Mesenchymal stem cell (in vitro differentiated cells and primary cell): ENCODE measurements around the gene EFCAB6.

Experiments used
- DNase-seq: peaks from one replicate; pipeline ENCODE4 v3.0.0-alpha.2; 2013
- H2AFZ ChIP-seq: one replicate; pipeline ENCODE4 v1.6.1; 2013; ENCODE audit warnings: low read depth, mild to moderate bottlenecking, control low read depth, inconsistent platforms, low read length, moderate library complexity
- H2AK5ac ChIP-seq: 2 replicates; pipeline ENCODE4 v1.6.1; 2013; ENCODE audit warnings: low read length, moderate library complexity, mild to moderate bottlenecking, inconsistent platforms; ENCODE audit not compliant: severe bottlenecking
- H2BK120ac ChIP-seq: one replicate; pipeline ENCODE4 v1.6.1; 2013; ENCODE audit warnings: low read depth, mild to moderate bottlenecking, inconsistent platforms, low read length, moderate library complexity
- H2BK12ac ChIP-seq, 2 experiments: one replicate each; pipeline ENCODE4 v1.6.1; 2013; ENCODE audit warnings: inconsistent platforms in 2 of 2, low read length in 2 of 2, mild to moderate bottlenecking in 2 of 2, moderate library complexity in 2 of 2, control low read depth in 1 of 2
- H2BK15ac ChIP-seq: one replicate; pipeline ENCODE4 v1.6.1; 2013; ENCODE audit warnings: mild to moderate bottlenecking, low read depth, inconsistent platforms; ENCODE audit not compliant: poor library complexity, severe bottlenecking
- H2BK5ac ChIP-seq: 2 replicates; pipeline ENCODE4 v1.6.1; 2013; ENCODE audit warnings: low read depth, mild to moderate bottlenecking, low read length, control low read depth, inconsistent platforms; ENCODE audit not compliant: poor library complexity, severe bottlenecking
- H3K14ac ChIP-seq, 2 experiments: one replicate each; pipeline ENCODE4 v1.6.1; 2013; ENCODE audit warnings: inconsistent platforms in 2 of 2, low read length in 2 of 2, control low read depth in 1 of 2, mild to moderate bottlenecking in 1 of 2, moderate library complexity in 1 of 2
- H3K18ac ChIP-seq, 2 experiments: one replicate each; pipeline ENCODE4 v1.6.1; 2013; ENCODE audit warnings: inconsistent platforms in 2 of 2, low read length in 2 of 2, control low read depth in 1 of 2, low read depth in 1 of 2, mild to moderate bottlenecking in 1 of 2
- H3K23ac ChIP-seq, 2 experiments: one replicate each; pipeline ENCODE4 v1.6.1; 2013; ENCODE audit warnings: inconsistent platforms in 2 of 2, low read length in 2 of 2, mild to moderate bottlenecking in 2 of 2, moderate library complexity in 2 of 2, control low read depth in 1 of 2
- H3K27ac ChIP-seq: 2 replicates; pipeline ENCODE4 v1.5.1; 2013; ENCODE audit warnings: mild to moderate bottlenecking, moderate library complexity, low read length, control low read depth, inconsistent platforms; ENCODE audit not compliant: poor library complexity, severe bottlenecking
- H3K27me3 ChIP-seq, 2 experiments: 2 replicates each; pipeline versions ENCODE4 v1.6.1 to v1.7.0; 2013; ENCODE audit warnings: low read length in 2 of 2, mild to moderate bottlenecking in 2 of 2, moderate library complexity in 2 of 2, control low read depth in 1 of 2, inconsistent platforms in 1 of 2; ENCODE audit not compliant: control insufficient read depth in 1 of 2, insufficient read depth in 1 of 2
- H3K36me3 ChIP-seq, 2 experiments: 2 replicates each; pipeline versions ENCODE4 v1.6.1 to v1.7.0; 2013; ENCODE audit warnings: low read length in 2 of 2, control low read depth in 1 of 2, inconsistent platforms in 1 of 2, low read depth in 1 of 2, mild to moderate bottlenecking in 1 of 2; ENCODE audit not compliant: insufficient read depth in 2 of 2, control insufficient read depth in 1 of 2
- H3K4ac ChIP-seq, 2 experiments: one replicate each; pipeline ENCODE4 v1.6.1; 2013; ENCODE audit warnings: inconsistent platforms in 2 of 2, low read length in 2 of 2, mild to moderate bottlenecking in 2 of 2, moderate library complexity in 2 of 2, control low read depth in 1 of 2, low read depth in 1 of 2
- H3K4me1 ChIP-seq: 2 replicates; pipeline ENCODE4 v1.6.1; 2013; ENCODE audit warnings: low read depth, low read length, control low read depth; ENCODE audit not compliant: control insufficient read depth, insufficient read depth
- H3K4me2 ChIP-seq: 2 replicates; pipeline ENCODE4 v1.6.1; 2013; ENCODE audit warnings: low read length, mild to moderate bottlenecking, inconsistent platforms; ENCODE audit not compliant: poor library complexity, severe bottlenecking
- H3K4me3 ChIP-seq, 2 experiments: 2 replicates each; pipeline versions ENCODE4 v1.5.1 to v1.7.0; 2013; ENCODE audit warnings: low read length in 2 of 2, mild to moderate bottlenecking in 2 of 2, control low read depth in 1 of 2, low read depth in 1 of 2; ENCODE audit not compliant: insufficient read depth in 1 of 2
- H3K79me1 ChIP-seq: replicated peaks from 2 replicates; pipeline ENCODE4 v1.6.1; 2013; ENCODE audit warnings: mild to moderate bottlenecking, control low read depth, low read length, inconsistent platforms; ENCODE audit not compliant: poor library complexity, severe bottlenecking
- H3K9ac ChIP-seq: 2 replicates; pipeline ENCODE4 v1.7.0; 2013; ENCODE audit warnings: mild to moderate bottlenecking, low read length, moderate library complexity
- H3K9me3 ChIP-seq: 2 replicates; pipeline ENCODE4 v1.7.0; 2013; ENCODE audit warnings: mild to moderate bottlenecking, low read length; ENCODE audit not compliant: control insufficient read depth
- H4K8ac ChIP-seq: one replicate; pipeline ENCODE4 v1.6.1; 2013; ENCODE audit warnings: inconsistent platforms, mild to moderate bottlenecking, low read length, moderate library complexity
- H4K91ac ChIP-seq: one replicate; pipeline ENCODE4 v1.6.1; 2013; ENCODE audit warnings: mild to moderate bottlenecking, low read length, inconsistent platforms
- WGBS: methylation state at CpG from one replicate; pipeline ENCODE4 v1.1.7; 2013; ENCODE audit warnings: mixed read lengths; 5-methylcytosine and 5-hydroxymethylcytosine counted together

EFCAB6 gene

DNA sequence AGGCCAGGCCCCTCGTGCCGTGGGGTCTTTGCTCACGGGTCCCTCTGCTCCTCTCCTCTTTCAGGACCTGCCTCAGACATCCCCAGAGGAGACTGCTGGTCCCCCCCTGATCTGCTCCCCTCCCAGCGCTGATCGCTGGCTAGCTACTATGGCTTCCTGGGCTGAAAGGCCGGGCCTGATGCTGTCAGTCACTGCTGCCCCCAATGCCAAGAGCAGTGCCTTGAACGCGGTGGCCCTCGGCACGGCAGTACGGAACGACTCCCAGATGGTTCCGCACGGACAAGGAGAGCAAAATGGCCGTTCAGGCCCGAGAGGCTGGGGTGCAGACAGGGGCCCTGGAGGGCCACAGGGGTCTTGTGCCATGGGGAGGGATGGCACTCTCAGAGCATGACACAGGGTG lies 28.7 kb upstream of the EFCAB6 start:
- H3K23ac ChIP-seq, result no peak overlapping the region
- WGBS, result 83% methylated on average over 16 of the region's 16 CpGs
- peaks cover 14 to 38% of the 10 kb centered on the region in 2 experiments for H3K27me3 ChIP-seq
- no peak overlapping the region for H4K8ac ChIP-seq
- H3K4me3 ChIP-seq, result no peak overlapping the region
- DNase-seq, result no peak
- no peak overlapping the region for H3K18ac ChIP-seq
- H2BK15ac ChIP-seq, result no peak overlapping the region
- H3K4me1 ChIP-seq, result peaks cover 8% of the 10 kb centered on the region
- no peak overlapping the region for H4K91ac ChIP-seq
- H2BK120ac ChIP-seq, result no peak overlapping the region
- no peak overlapping the region for H2AK5ac ChIP-seq
- H2AFZ ChIP-seq, result no peak overlapping the region
- no peak overlapping the region for H3K4me2 ChIP-seq
- H3K36me3 ChIP-seq, result no peaks in the 10 kb centered on the region
- H3K14ac ChIP-seq, result no peak overlapping the region
- no peaks in the 10 kb centered on the region for H3K79me1 ChIP-seq
- no peak overlapping the region for H2BK5ac ChIP-seq
- no peak overlapping the region for H3K4ac ChIP-seq
- no peaks in the 10 kb centered on the region for H3K9me3 ChIP-seq
- no peak overlapping the region for H2BK12ac ChIP-seq
- no peak overlapping the region for H3K9ac ChIP-seq
- no peak overlapping the region for H3K27ac ChIP-seq

- 83% methylated on average over 13 of the region's 13 CpGs for WGBS
- Histone ChIP-seq H3K4me1 (peaks cover 8% of the 10 kb centered on the region), H3K4ac (no peak overlapping the region), H3K36me3 (no peaks in the 10 kb centered on the region), H2BK5ac (no peak overlapping the region), H3K14ac (no peak overlapping the region), H2BK12ac (no peak overlapping the region), H3K4me2 (no peak overlapping the region), H3K18ac (no peak overlapping the region), H4K8ac (no peak overlapping the region), H3K27ac (no peak overlapping the region), H2BK120ac (no peak overlapping the region), H2BK15ac (no peak overlapping the region), H3K27me3 (peaks cover 13 to 36% of the 10 kb centered on the region in 2 experiments), H3K9ac (no peak overlapping the region), H3K79me1 (no peaks in the 10 kb centered on the region), H2AFZ (no peak overlapping the region), H3K23ac (no peak overlapping the region), H4K91ac (peak overlapping the region; percentile 20), H3K9me3 (no peaks in the 10 kb centered on the region), H3K4me3 (no peak overlapping the region), H2AK5ac (no peak overlapping the region)
- DNase-seq, result no peak
These were observed 28.3 kb upstream of the EFCAB6 start for GRCh38 chr22:43840431-43840830.

- Histone ChIP-seq H2BK12ac (no peak overlapping the region), H2BK15ac (no peak overlapping the region), H2AFZ (no peak overlapping the region), H3K4me3 (no peak overlapping the region), H3K4me2 (no peak overlapping the region), H4K91ac (no peak overlapping the region), H3K9me3 (no peaks in the 10 kb centered on the region), H3K36me3 (no peaks in the 10 kb centered on the region), H3K27ac (no peak overlapping the region), H3K27me3 (peaks cover 13 to 32% of the 10 kb centered on the region in 2 experiments), H3K9ac (no peak overlapping the region), H3K18ac (no peak overlapping the region), H3K4ac (no peak overlapping the region), H2AK5ac (no peak overlapping the region), H2BK5ac (no peak overlapping the region), H4K8ac (no peak overlapping the region), H3K14ac (no peak overlapping the region), H3K4me1 (peaks cover 12% of the 10 kb centered on the region), H3K23ac (no peak overlapping the region), H2BK120ac (no peak overlapping the region), H3K79me1 (no peaks in the 10 kb centered on the region)
- no peak for DNase-seq
- WGBS, result 75% methylated on average over 8 of the region's 8 CpGs
These were observed 27.7 kb upstream of the EFCAB6 start for GRCh38 chr22:43839781-43840180.

GRCh38 chr22:43838571-43839307 lies 26.6 kb upstream of the EFCAB6 start:
- H4K91ac ChIP-seq, result no peak overlapping the region
- H3K79me1 ChIP-seq, result no peaks in the 10 kb centered on the region
- H3K36me3 ChIP-seq, result no peaks in the 10 kb centered on the region
- H2BK5ac ChIP-seq, result no peak overlapping the region
- no peak overlapping the region for H3K18ac ChIP-seq
- 91% methylated on average over 25 of the region's 25 CpGs for WGBS
- DNase-seq, result no peak
- no peak overlapping the region for H2BK12ac ChIP-seq
- H4K8ac ChIP-seq, result no peak overlapping the region
- H3K9me3 ChIP-seq, result no peaks in the 10 kb centered on the region
- peaks cover 12% of the 10 kb centered on the region for H3K4me1 ChIP-seq
- no peak overlapping the region for H3K14ac ChIP-seq
- no peak overlapping the region for H3K9ac ChIP-seq
- H3K27ac ChIP-seq, result no peak overlapping the region
- no peak overlapping the region for H3K4me3 ChIP-seq
- peaks cover 10 to 24% of the 10 kb centered on the region in 2 experiments for H3K27me3 ChIP-seq
- H3K4ac ChIP-seq, result no peak overlapping the region
- H3K23ac ChIP-seq, result no peak overlapping the region
- no peak overlapping the region for H3K4me2 ChIP-seq
- no peak overlapping the region for H2BK15ac ChIP-seq
- H2BK120ac ChIP-seq, result no peak overlapping the region
- H2AK5ac ChIP-seq, result no peak overlapping the region
- H2AFZ ChIP-seq, result no peak overlapping the region
